Mesendoderm (in vitro differentiated cells): ENCODE results near the gene GATA6.

Experiments used
- DNase-seq: peaks from one replicate; pipeline ENCODE4 v3.0.0; 2013
- H2AK5ac ChIP-seq: 2 replicates; pipeline ENCODE4 v1.6.1; 2013; ENCODE audit warnings: low read length, inconsistent platforms
- H2BK120ac ChIP-seq: 2 replicates; pipeline ENCODE4 v1.6.1; 2013; ENCODE audit warnings: low read depth, mild to moderate bottlenecking, low read length, moderate library complexity, mixed read lengths
- H2BK15ac ChIP-seq: replicated peaks from 2 replicates; pipeline ENCODE4 v1.6.1; 2013; ENCODE audit warnings: low read depth, mild to moderate bottlenecking, moderate library complexity
- H2BK5ac ChIP-seq: 2 replicates; pipeline ENCODE4 v1.6.1; 2013; ENCODE audit warnings: low read length, inconsistent platforms
- H3K18ac ChIP-seq: 2 replicates; pipeline ENCODE4 v1.6.1; 2013; ENCODE audit warnings: mild to moderate bottlenecking, low read length, mixed read lengths
- H3K23ac ChIP-seq: one replicate; pipeline ENCODE4 v1.6.1; 2013; ENCODE audit warnings: low read length
- H3K27ac ChIP-seq: 2 replicates; pipeline ENCODE4 v1.5.1; 2013; ENCODE audit warnings: low read depth, mild to moderate bottlenecking, inconsistent platforms, low read length, moderate library complexity
- H3K27me3 ChIP-seq: 2 replicates; pipeline ENCODE4 v1.6.1; 2013; ENCODE audit warnings: low read length, control low read depth, mild to moderate bottlenecking, inconsistent platforms; ENCODE audit not compliant: insufficient read depth, poor library complexity
- H3K36me3 ChIP-seq: 2 replicates; pipeline ENCODE4 v1.6.1; 2013; ENCODE audit warnings: low read length, inconsistent platforms; ENCODE audit not compliant: control insufficient read depth, insufficient read depth
- H3K4ac ChIP-seq: one replicate; pipeline ENCODE4 v1.6.1; 2013; ENCODE audit warnings: low read depth, mild to moderate bottlenecking, low read length, moderate library complexity
- H3K4me1 ChIP-seq: 2 replicates; pipeline ENCODE4 v1.6.1; 2013; ENCODE audit warnings: low read depth, low read length, inconsistent platforms; ENCODE audit not compliant: control insufficient read depth
- H3K4me2 ChIP-seq: 2 replicates; pipeline ENCODE4 v1.6.1; 2013; ENCODE audit warnings: low read length
- H3K4me3 ChIP-seq: 2 replicates; pipeline ENCODE4 v1.5.1; 2013; ENCODE audit warnings: mild to moderate bottlenecking, low read length
- H3K56ac ChIP-seq: one replicate; pipeline ENCODE4 v1.6.1; 2013; ENCODE audit warnings: low read length
- H3K79me1 ChIP-seq: 2 replicates; pipeline ENCODE4 v1.6.1; 2013; ENCODE audit warnings: low read length, inconsistent platforms
- H3K79me2 ChIP-seq: 2 replicates; pipeline ENCODE4 v1.6.1; 2013; ENCODE audit warnings: mild to moderate bottlenecking, low read length; ENCODE audit not compliant: control insufficient read depth, insufficient read depth
- H3K9ac ChIP-seq: 2 replicates; pipeline ENCODE4 v1.6.1; 2013; ENCODE audit warnings: low read length, inconsistent platforms
- H4K5ac ChIP-seq: one replicate; pipeline ENCODE4 v1.6.1; 2013; ENCODE audit warnings: low read length
- H4K8ac ChIP-seq: one replicate; pipeline ENCODE4 v1.6.1; 2013; ENCODE audit warnings: low read depth, mild to moderate bottlenecking, control low read depth, low read length, moderate library complexity
- WGBS: extraction: QIAGEN DNeasy Blood & Tissue Kit; methylation state at CpG from one replicate; pipeline ENCODE4 v1.1.7; 2013; ENCODE audit warnings: low lambda C conversion rate, missing lambda C conversion rate; ENCODE audit not compliant: insufficient coverage; ENCODE audit errors: extremely low coverage; 5-methylcytosine and 5-hydroxymethylcytosine counted together

GATA6 gene

GRCh38 chr18:22174341-22175145 lies 5.2 kb downstream of the GATA6 start:
- Histone ChIP-seq H3K23ac (peak overlapping the region; percentile 11), H3K79me2 (peaks cover 89% of the 10 kb centered on the region), H4K5ac (no peak overlapping the region), H2BK120ac (no peak overlapping the region), H2BK15ac (no peak overlapping the region), H3K4me3 (peak overlapping the region; percentile 100), H4K8ac (no peak overlapping the region), H3K9ac (peak overlapping the region; percentile 85), H3K56ac (peak overlapping the region; percentile 96), H3K27ac (no peak overlapping the region), H3K27me3 (peaks cover 30% of the 10 kb centered on the region), H3K4me1 (peaks cover 3% of the 10 kb centered on the region), H3K36me3 (peaks cover 45% of the 10 kb centered on the region), H3K4ac (no peak overlapping the region), H2BK5ac (no peak overlapping the region), H3K18ac (peak overlapping the region; percentile 9), H2AK5ac (no peak overlapping the region), H3K79me1 (no peaks in the 10 kb centered on the region), H3K4me2 (peak overlapping the region; percentile 76)
- no peak for DNase-seq
- WGBS: no CpG with 5 or more reads among the region's 6 CpGs

GRCh38 chr18:22175346-22175745 lies 6.0 kb downstream of the GATA6 start:
- H3K79me1 ChIP-seq: no peaks in the 10 kb centered on the region
- WGBS: no CpG with 5 or more reads among the region's 4 CpGs
- peak overlapping the region; percentile 42 for H3K18ac ChIP-seq
- H2BK120ac ChIP-seq: no peak overlapping the region
- peak overlapping the region; percentile 85 for H3K9ac ChIP-seq
- peaks cover 45% of the 10 kb centered on the region for H3K36me3 ChIP-seq
- H3K79me2 ChIP-seq: peaks cover 85% of the 10 kb centered on the region
- H3K27ac ChIP-seq: no peak overlapping the region
- H2AK5ac ChIP-seq: no peak overlapping the region
- H3K4me3 ChIP-seq: peak overlapping the region; percentile 100
- H3K4me1 ChIP-seq: peaks cover 3% of the 10 kb centered on the region
- no peak for DNase-seq
- no peak overlapping the region for H2BK5ac ChIP-seq
- H3K4me2 ChIP-seq: peak overlapping the region; percentile 39
- H4K8ac ChIP-seq: no peak overlapping the region
- no peak overlapping the region for H2BK15ac ChIP-seq
- H4K5ac ChIP-seq: no peak overlapping the region
- H3K56ac ChIP-seq: peak overlapping the region; percentile 54
- no peak overlapping the region for H3K23ac ChIP-seq
- H3K4ac ChIP-seq: no peak overlapping the region
- H3K27me3 ChIP-seq: peaks cover 30% of the 10 kb centered on the region

- H3K23ac ChIP-seq: no peak overlapping the region
- peak overlapping the region; percentile 91 for H3K9ac ChIP-seq
- peak overlapping the region; percentile 71 for H3K27ac ChIP-seq
- peak overlapping the region; percentile 39 for H4K8ac ChIP-seq
- H3K56ac ChIP-seq: peak overlapping the region; percentile 89
- no peak overlapping the region for H4K5ac ChIP-seq
- H3K4me3 ChIP-seq: peak overlapping the region; percentile 85
- no peak overlapping the region for H2BK5ac ChIP-seq
- H2AK5ac ChIP-seq: no peak overlapping the region
- no peak for DNase-seq
- H3K79me2 ChIP-seq: peaks cover 73% of the 10 kb centered on the region
- H3K79me1 ChIP-seq: no peaks in the 10 kb centered on the region
- peak overlapping the region; percentile 59 for H3K4me2 ChIP-seq
- peak overlapping the region; percentile 26 for H3K4ac ChIP-seq
- peaks cover 3% of the 10 kb centered on the region for H3K4me1 ChIP-seq
- H3K18ac ChIP-seq: peak overlapping the region; percentile 89
- WGBS: no CpG with 5 or more reads among the region's 71 CpGs
- peaks cover 26% of the 10 kb centered on the region for H3K27me3 ChIP-seq
- peaks cover 38% of the 10 kb centered on the region for H3K36me3 ChIP-seq
- H2BK15ac ChIP-seq: no peak overlapping the region
- H2BK120ac ChIP-seq: peak overlapping the region; percentile 67
These were observed 7.3 kb downstream of the GATA6 start for GRCh38 chr18:22176420-22177326.

- Histone ChIP-seq H3K18ac (peak overlapping the region; percentile 89), H3K4ac (peak overlapping the region; percentile 26), H3K27ac (peak overlapping the region; percentile 71), H3K79me1 (no peaks in the 10 kb centered on the region), H3K4me3 (peak overlapping the region; percentile 85), H3K79me2 (peaks cover 66% of the 10 kb centered on the region), H3K4me1 (peaks cover 3% of the 10 kb centered on the region), H3K27me3 (peaks cover 21% of the 10 kb centered on the region), H2AK5ac (no peak overlapping the region), H3K36me3 (peaks cover 32% of the 10 kb centered on the region), H3K9ac (peak overlapping the region; percentile 91), H2BK15ac (no peak overlapping the region), H4K8ac (no peak overlapping the region), H3K23ac (no peak overlapping the region), H2BK5ac (no peak overlapping the region), H3K56ac (peak overlapping the region; percentile 89), H4K5ac (no peak overlapping the region), H3K4me2 (peak overlapping the region; percentile 59), H2BK120ac (peak overlapping the region; percentile 67)
- no peak for DNase-seq
- no CpG with 5 or more reads among the region's 13 CpGs for WGBS
These were observed 8.0 kb downstream of the GATA6 start for GRCh38 chr18:22177327-22177871.

GRCh38 chr18:22179174-22179573 lies 9.8 kb downstream of the GATA6 start:
- H3K27me3 ChIP-seq: peaks cover 11% of the 10 kb centered on the region
- H4K5ac ChIP-seq: no peak overlapping the region
- peak overlapping the region; percentile 10 for H3K23ac ChIP-seq
- peaks cover 20% of the 10 kb centered on the region for H3K36me3 ChIP-seq
- H2BK5ac ChIP-seq: no peak overlapping the region
- DNase-seq: no peak
- peaks cover 3% of the 10 kb centered on the region for H3K4me1 ChIP-seq
- H3K79me2 ChIP-seq: peaks cover 53% of the 10 kb centered on the region
- H3K79me1 ChIP-seq: peaks cover 3% of the 10 kb centered on the region
- H3K27ac ChIP-seq: no peak overlapping the region
- no peak overlapping the region for H4K8ac ChIP-seq
- peak overlapping the region; percentile 54 for H3K56ac ChIP-seq
- H2BK15ac ChIP-seq: no peak overlapping the region
- peak overlapping the region; percentile 49 for H3K9ac ChIP-seq
- no peak overlapping the region for H2BK120ac ChIP-seq
- H3K4ac ChIP-seq: no peak overlapping the region
- no peak overlapping the region for H3K18ac ChIP-seq
- H2AK5ac ChIP-seq: no peak overlapping the region
- peak overlapping the region; percentile 14 for H3K4me2 ChIP-seq
- H3K4me3 ChIP-seq: no peak overlapping the region
